DMS153 (cell line): Measurements from ENCODE around the gene RGS6.

Experiments
- DNase-seq: peaks from one replicate; lab custom pipeline; 2025; lab: John Stamatoyannopoulos, UW

RGS6 gene

DNA sequence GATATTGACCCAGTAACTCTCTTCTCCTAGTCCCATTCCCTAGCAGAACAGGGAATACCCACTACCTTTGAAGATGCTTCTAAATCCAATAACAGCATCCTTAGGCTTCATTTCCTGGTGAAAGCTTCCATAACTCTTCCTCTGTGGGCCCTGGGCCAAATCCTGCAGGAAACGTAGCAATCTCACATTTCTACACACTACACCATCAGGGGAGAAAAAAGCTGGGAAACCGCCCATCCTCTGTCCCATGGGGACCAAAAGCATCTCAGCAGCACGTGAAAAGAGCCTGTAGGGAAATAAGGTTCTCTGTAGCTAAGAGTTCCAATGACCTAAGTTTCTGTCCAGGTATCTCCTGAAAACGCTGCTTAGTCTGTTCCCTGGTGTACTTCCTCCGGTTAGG, 621.4 kb downstream of the RGS6 start:
- DNase-seq: no peak

DNA sequence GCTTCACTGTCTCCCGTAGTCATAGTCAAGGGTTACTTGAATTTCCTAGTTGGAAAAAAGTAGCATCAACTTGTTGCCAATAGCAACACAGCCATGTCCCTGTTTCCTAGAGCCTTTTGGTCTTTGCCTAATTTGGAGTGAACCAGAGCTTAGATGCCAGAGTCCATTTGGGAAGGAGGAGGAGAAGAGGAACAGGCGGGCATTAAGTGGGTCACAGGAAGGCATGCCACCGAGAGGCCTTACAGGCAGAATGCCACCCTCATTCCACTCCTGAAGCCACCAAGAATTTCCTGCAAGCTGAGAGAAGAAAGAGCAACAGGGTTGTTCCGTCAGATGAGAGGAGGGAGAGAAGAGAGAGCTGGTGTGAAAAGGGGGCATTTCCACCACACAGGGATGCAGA, 622.2 kb downstream of the RGS6 start:
- no peak for DNase-seq

DNA sequence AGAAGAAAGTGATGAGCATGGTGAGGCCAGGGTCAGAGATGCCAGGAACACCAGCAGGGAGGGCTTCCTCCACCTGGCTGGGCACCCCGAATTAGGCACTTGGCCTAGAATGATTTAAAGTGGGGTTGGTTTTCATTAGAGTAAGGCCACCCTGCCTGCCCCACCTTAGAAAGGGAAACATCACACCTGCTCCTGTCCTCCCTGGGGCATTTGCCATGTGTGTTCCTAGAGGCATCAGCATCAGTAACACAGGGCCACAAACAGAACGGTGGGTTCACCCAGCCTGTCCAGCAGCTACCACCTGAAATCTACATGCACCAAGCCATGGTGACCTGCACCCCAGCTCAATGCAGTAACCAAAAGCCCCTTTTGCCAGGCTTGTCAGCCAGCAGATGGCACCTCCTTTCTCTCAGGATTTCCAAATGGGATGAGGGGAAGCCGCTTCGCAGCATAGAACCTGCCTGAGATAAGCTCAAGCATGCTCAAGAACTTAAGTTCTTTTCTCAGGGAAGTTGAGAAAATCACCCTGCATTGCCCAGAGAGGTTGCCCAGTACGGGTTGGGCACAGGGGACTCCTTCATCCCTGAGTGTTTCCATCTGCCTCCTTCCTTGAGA, 622.9 kb downstream of the RGS6 start:
- DNase-seq: no peak

DNA sequence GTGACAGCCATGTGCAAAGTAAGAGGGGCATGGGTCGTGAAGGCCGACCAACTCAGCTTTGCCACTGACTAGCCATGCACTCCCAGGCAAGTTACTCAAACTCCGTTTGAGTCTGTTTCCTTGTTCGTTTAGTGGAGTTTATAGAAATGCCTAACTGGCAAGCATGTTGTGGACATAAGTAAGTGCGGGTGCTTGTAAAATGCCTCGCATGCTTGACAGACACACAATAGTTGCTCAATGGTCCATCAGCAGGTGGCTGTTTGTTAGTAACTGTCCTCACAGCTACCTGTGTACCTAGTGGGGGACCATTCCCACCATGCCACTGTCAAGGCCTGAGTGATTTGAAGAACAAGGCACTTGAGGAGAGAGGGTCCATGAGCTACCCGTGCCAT, 623.4 kb downstream of the RGS6 start:
- no peak for DNase-seq

DNA sequence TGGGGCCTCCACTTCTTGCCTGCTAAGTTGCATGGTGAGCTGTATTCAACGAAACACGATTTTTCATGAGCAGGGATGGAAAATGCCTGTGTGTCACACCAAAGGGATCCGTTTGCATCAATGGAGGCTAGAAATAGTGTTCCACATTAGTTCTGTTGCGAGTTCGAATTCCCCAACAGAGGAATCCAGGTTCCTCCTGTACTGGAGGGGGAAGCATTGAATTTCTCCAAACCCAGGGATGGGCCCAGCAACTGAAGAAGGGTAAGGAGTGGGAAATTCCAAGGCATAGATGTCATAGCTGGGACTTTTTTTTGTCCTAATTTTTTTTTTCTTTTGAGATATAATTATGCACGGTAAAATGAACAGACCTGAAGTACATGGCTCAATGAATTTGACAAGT, 625.4 kb downstream of the RGS6 start:
- no peak for DNase-seq

DNA sequence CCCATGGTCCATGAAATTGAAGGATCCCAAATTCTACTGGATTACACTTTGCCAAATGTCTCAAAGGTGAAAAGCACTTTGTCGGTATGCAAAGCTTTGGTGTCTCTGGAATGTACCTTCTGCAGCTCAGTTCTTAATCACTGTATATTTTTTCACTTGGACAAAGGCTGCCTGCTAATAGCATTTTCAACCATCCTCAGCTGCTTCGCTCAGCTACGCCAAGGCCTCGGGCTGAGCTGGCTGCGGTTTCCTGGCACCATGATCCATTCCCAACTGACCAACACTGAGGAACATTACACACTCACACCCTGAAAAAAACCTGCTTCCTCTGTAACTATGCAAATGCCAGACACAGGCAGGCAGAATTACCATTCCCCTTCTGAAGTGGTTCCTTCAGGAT, 626.5 kb downstream of the RGS6 start:
- DNase-seq: no peak

DNA sequence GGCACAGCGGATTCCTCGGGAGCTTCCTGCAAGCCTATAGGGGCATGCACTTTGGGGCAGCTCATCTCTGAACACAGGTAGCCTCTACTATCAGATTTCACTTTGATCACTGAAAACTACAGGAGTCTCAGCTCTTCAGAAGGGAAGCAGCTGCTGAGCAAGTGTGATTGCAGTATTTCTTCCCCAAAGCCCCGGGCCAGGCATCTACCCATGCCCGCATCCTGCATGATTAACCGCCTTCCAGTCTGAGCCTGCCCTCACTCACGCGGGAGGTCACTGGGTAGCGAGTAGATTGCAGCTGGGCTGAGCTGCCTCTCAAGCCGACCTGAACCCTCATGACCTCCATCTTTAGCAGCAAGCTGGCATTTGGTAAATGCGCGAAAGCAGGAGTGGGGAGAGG, 627.0 kb downstream of the RGS6 start:
- no peak for DNase-seq

DNA sequence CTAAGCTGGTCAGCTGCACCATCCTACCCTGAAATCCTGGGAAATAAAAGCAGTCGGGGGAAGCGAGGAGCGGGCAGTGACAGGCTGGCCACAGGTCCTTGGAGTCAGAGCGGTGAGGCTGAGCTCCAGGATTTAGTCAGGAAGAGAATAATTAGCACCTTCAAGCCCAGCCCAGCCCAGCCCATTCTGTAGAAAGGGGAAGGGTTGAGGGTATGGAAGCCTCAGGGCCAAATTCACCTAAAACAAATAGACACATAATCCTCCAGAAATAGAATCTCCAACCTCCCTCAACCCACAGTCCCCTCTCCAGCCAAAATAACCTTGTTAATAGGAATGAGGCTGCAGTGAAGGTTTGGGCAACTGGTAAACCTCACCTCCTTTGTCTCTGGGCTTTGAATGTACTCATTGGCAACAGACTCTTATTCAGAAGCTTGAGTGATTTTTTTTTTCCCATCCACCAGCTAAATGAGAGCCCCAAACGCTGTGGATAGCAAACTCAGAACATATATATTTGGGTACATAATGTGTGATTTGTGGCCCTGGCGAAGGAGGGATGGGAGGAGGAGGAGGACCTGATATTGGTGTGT, 627.5 kb downstream of the RGS6 start:
- no peak for DNase-seq

DNA sequence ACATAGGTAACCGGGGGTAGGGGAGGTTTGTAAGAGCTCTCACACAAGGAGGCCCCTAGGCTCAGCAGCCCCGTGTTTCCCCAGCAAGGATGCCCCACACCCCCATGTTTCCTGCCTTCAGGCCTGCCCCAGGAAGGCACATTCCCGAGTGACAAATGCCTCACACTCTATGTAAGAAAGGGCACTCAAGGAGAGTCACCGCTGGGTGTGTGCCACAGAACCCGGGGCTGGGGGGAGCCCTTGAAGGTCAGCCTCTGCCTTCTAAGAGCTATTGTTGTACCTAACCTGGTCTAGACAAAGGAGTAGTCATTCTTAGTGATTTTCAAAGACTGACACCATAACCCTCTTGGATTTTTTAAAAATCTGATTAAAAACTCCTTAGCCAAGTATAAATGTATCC, 628.1 kb downstream of the RGS6 start:
- DNase-seq: no peak

DNA sequence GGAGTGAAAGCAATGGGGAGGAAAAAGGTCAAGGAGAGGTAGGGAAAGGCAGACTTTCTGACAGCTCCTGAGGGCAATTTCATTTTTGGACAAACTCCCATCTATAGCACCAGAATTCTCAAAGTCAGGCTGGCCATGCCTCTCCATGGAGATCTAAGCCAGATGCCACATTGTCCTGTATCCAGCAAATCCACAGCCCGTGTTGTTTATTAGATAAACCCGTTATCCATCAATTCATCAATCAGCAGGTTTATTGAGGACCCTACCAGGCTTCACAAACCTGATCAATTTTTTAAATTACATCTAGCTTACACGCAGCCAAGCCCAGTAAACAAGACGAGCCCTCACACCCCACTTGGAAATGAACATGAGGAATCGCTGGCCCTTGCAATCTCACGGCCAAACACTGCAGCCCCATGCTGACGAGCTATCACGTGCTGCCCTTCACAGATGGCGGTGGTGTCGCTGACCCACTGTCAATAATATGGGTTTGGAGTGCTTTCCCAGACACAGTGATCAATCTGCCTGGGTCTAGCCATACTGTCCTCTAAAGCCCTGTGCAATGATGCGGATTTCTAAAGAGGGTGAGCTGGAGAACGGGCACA, 628.8 kb downstream of the RGS6 start:
- DNase-seq: no peak

DNA sequence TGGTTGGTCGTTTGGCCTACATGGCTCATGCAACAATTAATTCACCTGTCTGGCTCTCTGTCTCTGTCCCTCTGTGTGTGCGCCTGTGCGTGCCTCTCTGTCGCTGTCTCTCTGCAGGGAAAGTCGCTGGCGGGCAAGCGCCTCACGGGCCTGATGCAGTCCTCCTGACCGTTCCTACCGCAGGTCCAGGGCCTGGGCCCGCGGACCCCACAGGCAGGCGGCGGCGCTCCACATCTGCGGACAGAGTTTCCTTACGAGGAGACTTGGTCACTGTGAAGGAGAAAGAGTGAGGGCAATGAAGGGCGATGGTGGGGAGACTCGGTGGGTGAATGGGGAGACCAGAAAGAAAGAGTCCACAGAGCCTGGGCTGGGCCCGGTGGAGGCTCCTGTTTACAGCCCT, 630.1 kb downstream of the RGS6 start:
- no peak for DNase-seq

DNA sequence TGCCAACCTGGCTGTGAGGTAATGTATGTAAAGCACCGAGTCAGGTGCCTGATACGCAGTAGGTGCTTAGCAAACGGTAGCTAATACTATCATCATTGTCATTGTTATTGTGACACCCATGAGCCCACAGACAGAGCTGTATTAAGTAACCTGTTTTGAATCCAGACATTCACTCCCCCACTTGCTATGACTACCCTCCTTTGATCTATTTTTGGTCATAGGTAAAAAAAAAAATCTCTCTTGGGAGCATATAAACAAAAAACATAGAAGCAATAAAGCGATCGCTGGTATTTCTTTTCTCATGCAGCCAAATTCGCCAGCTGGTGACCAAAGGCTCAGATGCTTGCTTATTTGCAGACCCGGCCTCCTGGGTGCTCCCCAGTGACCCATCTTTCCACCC, 631.4 kb downstream of the RGS6 start:
- DNase-seq: no peak

DNA sequence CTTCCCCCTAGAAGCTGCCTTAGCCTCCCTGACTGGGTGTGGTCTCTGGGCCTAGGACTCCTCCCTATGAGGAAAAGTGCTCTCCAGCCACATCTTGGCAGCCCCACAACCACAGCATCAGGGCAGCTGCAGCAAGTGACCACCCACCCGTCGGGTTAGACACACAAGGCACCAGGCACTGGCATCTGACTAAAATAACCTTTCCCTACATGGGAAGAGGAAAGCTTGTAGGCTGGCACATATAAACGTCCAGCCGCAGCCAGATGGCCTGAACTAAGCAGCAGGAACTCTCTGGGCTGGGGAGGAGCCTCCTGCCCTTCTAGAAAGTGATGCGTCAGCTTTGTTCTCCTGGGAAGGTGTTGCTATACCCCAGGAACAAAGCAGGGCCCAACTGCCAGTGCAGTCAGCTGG, 632.9 kb downstream of the RGS6 start:
- DNase-seq: no peak

DNA sequence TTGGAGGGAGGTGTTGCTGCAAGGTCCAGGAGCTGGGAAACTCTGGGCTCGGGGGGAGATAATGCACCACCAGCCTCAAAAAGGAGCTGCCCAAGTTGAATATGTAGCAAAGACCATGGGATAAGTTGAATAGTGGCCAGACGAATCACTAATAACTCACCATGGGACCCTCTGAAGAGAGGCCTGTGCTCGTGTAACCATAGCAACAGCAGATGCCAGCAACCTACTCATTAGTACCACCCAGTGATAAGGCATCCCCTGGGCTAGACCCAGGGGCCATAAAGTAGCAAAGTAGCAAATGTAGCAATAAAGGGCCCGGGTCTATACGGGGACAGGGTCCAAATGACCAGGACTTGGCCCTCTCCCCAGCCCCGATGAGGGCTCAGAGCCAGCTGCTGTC, 633.7 kb downstream of the RGS6 start:
- no peak for DNase-seq

DNA sequence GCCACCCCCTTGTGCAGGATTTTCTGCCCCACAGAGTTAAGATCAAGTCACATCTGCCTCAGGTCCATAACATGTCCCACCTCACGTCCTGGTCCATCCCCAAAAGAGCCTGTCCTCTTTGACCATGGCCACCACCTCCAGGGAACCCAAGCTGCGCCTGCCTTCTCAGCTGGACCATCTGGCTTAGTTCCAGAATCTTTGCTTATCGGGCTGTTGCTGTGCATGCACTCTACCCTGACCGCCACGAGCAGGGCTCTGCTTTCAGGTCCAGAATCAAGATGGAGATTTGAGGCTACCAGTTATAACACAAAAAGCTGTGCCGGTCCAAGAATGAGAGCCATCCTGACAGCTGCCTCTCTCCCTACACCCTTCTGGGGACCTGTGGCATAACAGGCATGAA, 635.0 kb downstream of the RGS6 start:
- DNase-seq: no peak

DNA sequence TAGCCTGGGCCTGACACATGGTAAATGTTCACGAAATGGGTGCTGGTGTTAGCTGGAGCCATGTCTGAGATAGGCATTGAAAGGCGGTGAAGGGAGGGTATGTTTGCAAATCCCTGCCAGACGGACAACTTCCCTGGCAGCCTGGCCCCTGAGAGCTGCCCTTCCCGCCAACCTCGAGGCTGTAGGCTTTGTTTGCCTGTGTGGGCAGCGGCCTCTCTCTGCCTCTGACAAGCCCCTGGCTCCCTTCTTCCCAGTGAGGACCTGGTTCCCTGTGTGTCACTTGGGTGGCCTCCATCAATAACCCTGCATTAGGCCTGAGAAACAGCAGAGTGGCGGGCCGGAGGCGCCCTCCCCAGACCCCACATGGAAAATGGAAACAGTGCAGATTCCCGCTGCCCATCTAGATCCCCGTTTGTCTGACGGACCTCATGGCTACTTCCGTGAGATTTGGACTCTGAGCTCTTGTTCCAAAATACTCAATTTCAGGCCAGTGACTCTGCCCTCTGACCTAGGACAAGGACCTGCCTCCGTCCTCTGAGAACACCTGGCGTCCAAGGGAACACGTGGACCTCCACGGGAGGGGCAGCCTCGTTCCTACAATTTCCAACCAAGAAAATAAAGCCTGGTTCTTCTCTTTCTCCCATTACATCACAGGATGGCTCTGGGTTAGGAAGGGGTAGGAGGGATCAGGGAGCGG, 636.2 kb downstream of the RGS6 start:
- no peak for DNase-seq

DNA sequence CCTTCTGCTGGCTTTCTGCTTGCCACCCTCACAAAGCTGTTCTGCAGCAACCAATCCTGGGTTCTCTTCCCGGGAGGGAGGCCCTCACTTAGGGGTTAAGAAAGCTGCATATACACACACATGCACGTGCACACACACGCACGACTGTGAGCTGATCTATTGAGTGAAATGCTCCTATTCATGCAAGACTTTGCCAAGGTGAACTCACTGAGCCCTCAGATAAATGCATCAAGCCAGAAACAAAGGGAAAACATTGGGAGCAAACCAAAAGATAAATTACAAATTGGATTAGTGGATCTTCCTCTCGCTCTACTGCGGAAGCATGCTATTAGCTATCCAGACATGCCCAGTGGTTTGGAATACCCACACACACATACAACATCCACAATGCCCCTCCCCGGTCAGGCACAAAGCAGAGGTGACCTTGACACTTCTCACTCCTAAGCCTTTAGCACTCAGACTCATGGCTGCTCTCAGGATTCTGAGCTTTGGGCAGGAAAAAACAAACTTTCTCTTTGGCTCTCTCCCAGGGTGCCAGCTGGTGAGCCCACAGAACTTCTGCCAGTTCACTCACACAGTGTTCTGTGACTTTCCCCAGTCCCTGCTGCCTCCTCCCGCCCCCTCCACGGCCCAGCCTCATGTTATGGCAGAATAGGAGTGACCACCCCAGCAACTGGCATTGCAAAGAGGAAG, 641.6 kb downstream of the RGS6 start:
- no peak for DNase-seq

DNA sequence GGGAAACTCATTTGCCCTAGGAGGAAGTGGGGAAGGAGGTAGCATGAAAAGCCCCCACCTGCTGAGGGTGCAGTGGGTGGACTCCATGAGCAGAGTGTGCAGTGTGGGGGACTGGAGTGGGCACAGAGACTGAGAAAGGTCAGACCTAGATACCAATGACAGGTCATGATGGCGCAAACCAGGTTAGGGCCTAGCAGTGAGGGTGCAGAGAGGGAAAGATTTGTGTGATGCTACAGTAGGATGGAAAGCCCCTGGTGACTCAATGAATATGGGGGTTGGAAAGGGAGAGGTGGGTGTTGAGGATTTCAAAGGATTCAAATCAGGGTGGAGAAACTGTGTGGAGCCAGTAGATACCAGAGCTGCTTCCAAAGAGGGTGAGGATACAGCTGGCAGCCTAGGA, 642.5 kb downstream of the RGS6 start:
- DNase-seq: no peak

DNA sequence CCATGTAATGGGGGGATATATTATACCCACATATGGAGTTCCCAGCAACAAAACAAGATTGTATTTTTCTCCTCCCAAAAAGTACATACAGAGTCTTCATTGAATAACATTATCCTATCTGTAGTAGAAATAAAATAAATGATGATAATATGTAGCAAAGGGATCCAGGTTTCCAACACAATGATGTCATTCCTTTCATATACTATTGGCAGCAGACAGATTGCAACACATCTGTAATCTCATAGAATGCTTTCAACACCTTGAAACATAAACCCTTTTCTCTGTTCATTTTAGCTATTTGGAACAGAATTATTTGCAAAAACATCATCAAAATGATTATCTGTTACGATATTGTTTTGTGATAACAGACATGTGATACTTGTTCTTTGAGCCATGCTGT, 644.0 kb downstream of the RGS6 start:
- DNase-seq: no peak

DNA sequence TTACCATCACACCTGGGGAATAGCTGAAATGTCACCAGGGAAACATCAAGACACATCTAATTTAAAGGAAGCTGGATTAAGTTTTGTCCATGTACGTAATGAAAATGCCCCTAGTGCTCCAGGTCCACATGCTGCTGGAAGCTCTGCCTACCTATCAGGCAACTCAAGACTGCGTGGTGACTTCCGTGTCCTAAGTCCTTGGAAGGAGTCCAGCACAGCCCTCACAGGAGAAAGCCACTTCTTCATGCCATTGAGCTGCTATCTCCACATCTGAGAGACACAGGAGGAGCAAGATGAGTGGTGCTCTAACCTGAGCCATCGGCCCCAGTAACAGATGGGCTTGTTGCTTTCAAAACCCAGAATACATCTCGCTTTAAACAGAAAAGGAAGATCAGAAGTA, 645.3 kb downstream of the RGS6 start:
- DNase-seq: no peak

DNA sequence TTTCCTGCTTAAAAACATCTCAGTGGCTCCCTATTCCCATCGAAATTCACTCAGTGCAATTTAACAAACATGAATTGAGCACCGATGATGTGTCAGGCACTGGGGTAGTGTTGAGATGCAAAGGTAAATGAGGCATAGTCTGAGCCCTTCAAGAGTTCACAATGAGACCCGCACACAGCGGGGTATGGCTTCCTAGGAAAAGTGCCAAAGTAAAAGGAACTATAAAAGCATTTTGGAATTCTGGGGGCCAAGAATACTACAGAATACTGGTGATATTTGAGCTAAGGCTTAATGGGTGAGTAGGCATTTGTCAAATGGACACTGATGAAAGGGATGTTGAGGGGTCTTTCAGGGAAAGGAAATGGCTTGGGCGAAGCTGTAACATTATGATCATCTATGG, 646.3 kb downstream of the RGS6 start:
- no peak for DNase-seq

DNA sequence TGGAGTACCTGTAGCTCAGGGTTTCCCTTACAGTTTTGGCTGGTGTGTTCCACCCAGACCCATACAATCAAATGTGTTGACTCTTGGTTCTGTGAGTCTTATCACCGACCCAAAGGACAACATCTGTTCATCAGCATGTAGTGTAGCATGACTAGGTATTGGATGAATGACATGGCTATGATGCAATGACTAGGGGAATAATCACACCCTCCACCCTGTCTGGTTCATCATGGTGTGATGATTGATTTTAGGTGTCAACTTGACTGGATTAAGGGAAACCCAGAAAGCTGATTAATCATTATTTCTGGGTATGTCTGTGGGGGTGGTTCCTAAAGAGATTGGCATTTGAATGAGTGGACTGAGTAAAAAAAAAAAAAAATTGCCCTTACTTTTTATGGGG, 650.4 kb downstream of the RGS6 start:
- no peak for DNase-seq
